Measurements from ENCODE around the gene HOXD4. TPM values are rescaled to one million over a fixed set of nuclear protein-coding genes. Genes with fewer than 3 reads are reported as not detected.

Gene HOXD4
- polyA plus RNA-seq, 1 donor from 2014 or later, result not detected

DNA sequence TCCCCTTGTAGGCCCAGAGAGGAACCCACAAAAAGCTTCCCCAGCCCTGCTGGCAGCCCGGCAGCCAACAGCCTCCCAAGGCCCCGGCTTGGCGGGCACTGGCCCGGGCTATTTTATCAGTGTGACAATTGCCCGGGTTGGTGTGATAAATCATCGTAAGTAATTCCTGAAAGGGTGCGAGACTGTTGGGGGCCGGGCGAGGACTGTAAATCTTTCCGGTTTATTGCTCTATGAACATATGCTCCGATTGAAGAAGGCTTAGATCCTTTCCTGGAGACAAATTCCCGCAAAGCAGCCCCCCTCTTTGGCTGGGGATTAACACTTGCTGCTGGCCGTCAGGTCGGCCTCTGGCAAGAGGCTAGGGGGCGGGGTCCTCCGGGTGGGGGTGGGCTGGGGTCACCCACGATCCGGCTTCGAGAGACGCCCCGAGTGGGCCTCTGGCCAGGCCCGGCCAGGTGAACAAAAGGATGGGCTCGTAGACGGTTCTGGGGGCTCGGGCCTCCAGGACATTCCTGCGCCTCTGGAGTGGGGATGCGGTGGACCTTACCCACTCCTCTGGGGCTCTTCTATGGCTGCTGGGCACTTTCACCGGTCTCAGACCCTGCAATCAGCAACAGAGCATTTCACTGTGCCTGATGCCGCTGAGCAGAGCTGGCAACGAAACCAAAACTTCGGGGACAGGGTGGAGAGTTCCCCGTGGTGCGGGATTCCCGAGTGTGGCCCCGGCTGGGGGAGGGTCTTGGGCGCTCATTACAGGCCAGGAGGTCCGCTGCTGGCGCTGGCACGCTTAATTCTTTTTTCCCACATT, 7.7 kb downstream of the HOXD4 start:
- H3K27ac ChIP-seq (ENCODE audit: low read length), result no peak overlapping the region
- H3K9me3 ChIP-seq (ENCODE audit: low read length), result peaks cover 28% of the 10 kb centered on the region
- H3K27me3 ChIP-seq (ENCODE audit: insufficient read depth, low read depth, low read length), result peaks cover 100% of the 10 kb centered on the region
- no peak overlapping the region for H3K9ac ChIP-seq (ENCODE audit: low read length)
- no peak overlapping the region for H3K4me2 ChIP-seq (ENCODE audit: low read length)
- no peaks in the 10 kb centered on the region for H4K20me1 ChIP-seq (ENCODE audit: insufficient read depth)
- H3F3A ChIP-seq (ENCODE audit: insufficient read depth, low read length, poor library complexity, severe bottlenecking), result no peaks in the 10 kb centered on the region
- no peaks in the 10 kb centered on the region for H3K9me2 ChIP-seq (ENCODE audit: insufficient read depth, low read length)
- no peaks in the 10 kb centered on the region for H3K36me3 ChIP-seq (ENCODE audit: insufficient read depth, low read length)
- H2AFZ ChIP-seq (ENCODE audit: low read depth, low read length), result no peak overlapping the region
- no peaks in the 10 kb centered on the region for H3K79me2 ChIP-seq (replicated peaks; ENCODE audit: insufficient read depth, low read length)
- no peak overlapping the region for H3K4me3 ChIP-seq (ENCODE audit: low read length)
- TF ChIP-seq EP300 (conservative IDR thresholded peaks at IDR 0.05; ENCODE audit: poor library complexity, severe bottlenecking) (no peak), RAD21 (conservative IDR thresholded peaks at IDR 0.05) (no peak), TAF1 (IDR thresholded peaks at IDR 0.05; ENCODE audit: low read depth) (no peak), REST (IDR thresholded peaks at IDR 0.05; ENCODE audit: borderline replicate concordance) (no peak), EZH2 (IDR thresholded peaks at IDR 0.05; ENCODE audit: borderline replicate concordance, insufficient read depth, low read length, poor library complexity, severe bottlenecking) (no peak), SMC3 (conservative IDR thresholded peaks at IDR 0.05; ENCODE audit: poor library complexity) (no peak), MXI1 (conservative IDR thresholded peaks at IDR 0.05; ENCODE audit: poor library complexity, severe bottlenecking) (no peak), POLR2AphosphoS5 (IDR thresholded peaks at IDR 0.05) (no peak)
- TF ChIP-seq, protein P1, sequence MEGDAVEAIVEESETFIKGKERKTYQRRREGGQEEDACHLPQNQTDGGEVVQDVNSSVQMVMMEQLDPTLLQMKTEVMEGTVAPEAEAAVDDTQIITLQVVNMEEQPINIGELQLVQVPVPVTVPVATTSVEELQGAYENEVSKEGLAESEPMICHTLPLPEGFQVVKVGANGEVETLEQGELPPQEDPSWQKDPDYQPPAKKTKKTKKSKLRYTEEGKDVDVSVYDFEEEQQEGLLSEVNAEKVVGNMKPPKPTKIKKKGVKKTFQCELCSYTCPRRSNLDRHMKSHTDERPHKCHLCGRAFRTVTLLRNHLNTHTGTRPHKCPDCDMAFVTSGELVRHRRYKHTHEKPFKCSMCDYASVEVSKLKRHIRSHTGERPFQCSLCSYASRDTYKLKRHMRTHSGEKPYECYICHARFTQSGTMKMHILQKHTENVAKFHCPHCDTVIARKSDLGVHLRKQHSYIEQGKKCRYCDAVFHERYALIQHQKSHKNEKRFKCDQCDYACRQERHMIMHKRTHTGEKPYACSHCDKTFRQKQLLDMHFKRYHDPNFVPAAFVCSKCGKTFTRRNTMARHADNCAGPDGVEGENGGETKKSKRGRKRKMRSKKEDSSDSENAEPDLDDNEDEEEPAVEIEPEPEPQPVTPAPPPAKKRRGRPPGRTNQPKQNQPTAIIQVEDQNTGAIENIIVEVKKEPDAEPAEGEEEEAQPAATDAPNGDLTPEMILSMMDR (IDR thresholded peaks at IDR 0.05; ENCODE audit: poor library complexity, severe bottlenecking), result no peak

- H3K4me2 ChIP-seq (ENCODE audit: low read length), result no peak overlapping the region
- H3K9me3 ChIP-seq (ENCODE audit: low read length), result peaks cover 27% of the 10 kb centered on the region
- no peaks in the 10 kb centered on the region for H4K20me1 ChIP-seq (ENCODE audit: insufficient read depth)
- H3K27me3 ChIP-seq (ENCODE audit: insufficient read depth, low read depth, low read length), result peaks cover 100% of the 10 kb centered on the region
- no peak overlapping the region for H3K4me3 ChIP-seq (ENCODE audit: low read length)
- no peak overlapping the region for H3K27ac ChIP-seq (ENCODE audit: low read length)
- no peak overlapping the region for H2AFZ ChIP-seq (ENCODE audit: low read depth, low read length)
- H3K36me3 ChIP-seq (ENCODE audit: insufficient read depth, low read length), result no peaks in the 10 kb centered on the region
- no peaks in the 10 kb centered on the region for H3K79me2 ChIP-seq (replicated peaks; ENCODE audit: insufficient read depth, low read length)
- no peak overlapping the region for H3K9ac ChIP-seq (ENCODE audit: low read length)
- H3K9me2 ChIP-seq (ENCODE audit: insufficient read depth, low read length), result no peaks in the 10 kb centered on the region
- no peaks in the 10 kb centered on the region for H3F3A ChIP-seq (ENCODE audit: insufficient read depth, low read length, poor library complexity, severe bottlenecking)
- TF ChIP-seq TAF1 (IDR thresholded peaks at IDR 0.05; ENCODE audit: low read depth), result no peak
- no peak for TF ChIP-seq REST (IDR thresholded peaks at IDR 0.05; ENCODE audit: borderline replicate concordance)
- no peak for TF ChIP-seq EP300 (conservative IDR thresholded peaks at IDR 0.05; ENCODE audit: poor library complexity, severe bottlenecking)
- no peak for TF ChIP-seq POLR2AphosphoS5 (IDR thresholded peaks at IDR 0.05)
- no peak for TF ChIP-seq EZH2 (IDR thresholded peaks at IDR 0.05; ENCODE audit: borderline replicate concordance, insufficient read depth, low read length, poor library complexity, severe bottlenecking)
- TF ChIP-seq, protein P1 (IDR thresholded peaks at IDR 0.05; ENCODE audit: poor library complexity, severe bottlenecking), result no peak
- no peak for TF ChIP-seq RAD21 (conservative IDR thresholded peaks at IDR 0.05)
- TF ChIP-seq SMC3 (conservative IDR thresholded peaks at IDR 0.05; ENCODE audit: poor library complexity), result no peak
- no peak for TF ChIP-seq MXI1 (conservative IDR thresholded peaks at IDR 0.05; ENCODE audit: poor library complexity, severe bottlenecking)
These were observed 8.4 kb downstream of the HOXD4 start for GRCh38 chr2:176159663-176160250.
